Activated gamma-delta T cell treated with Interleukin-2 at 50 U/mL for 16 hours (primary cell): Measurements from ENCODE around the gene USHBP1.

Source experiments
- DNase-seq: peaks from one replicate; pipeline ENCODE4 v3.0.0-alpha.2; 2020

The USHBP1 gene

DNA sequence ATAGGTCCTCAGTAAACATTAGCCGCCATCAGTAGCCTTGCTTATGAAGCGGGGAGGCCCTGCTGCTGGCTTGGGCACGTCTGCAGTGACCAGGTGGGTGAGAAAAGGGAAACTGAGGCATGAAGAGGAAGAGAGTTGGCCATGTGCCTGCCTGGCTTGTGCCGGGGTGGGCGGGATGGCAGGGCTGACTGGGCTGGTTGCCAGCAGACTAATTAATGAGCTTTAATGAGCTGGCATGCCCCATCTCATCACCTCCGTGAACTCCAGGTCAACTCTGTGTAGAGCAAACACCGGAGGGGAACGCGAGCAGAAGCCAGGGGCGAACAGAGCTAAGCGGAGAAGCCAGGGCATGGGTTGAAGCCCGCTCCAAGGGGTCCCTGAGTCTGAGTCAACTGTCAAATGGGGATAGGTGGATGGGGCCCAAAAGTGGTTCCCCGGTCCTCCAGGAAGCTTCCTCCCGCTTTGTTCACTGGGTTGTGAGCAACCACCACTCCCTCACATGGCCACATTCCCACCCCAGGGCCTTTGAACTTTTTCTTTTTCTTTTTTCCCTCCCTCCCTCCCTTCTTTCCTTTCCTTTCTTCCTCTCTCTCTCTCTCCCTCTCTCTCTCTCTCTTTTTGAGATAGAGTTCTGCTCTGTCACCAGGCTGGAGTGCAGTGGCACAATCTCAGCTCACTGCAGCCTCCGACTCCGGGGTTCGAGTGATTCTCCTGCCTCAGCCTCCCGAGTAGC, 27.6 kb downstream of the USHBP1 start:
- no peak for DNase-seq

GRCh38 chr19:17235971-17236777, 28.4 kb downstream of the USHBP1 start:
- no peak for DNase-seq

GRCh38 chr19:17235300-17235970, 29.1 kb downstream of the USHBP1 start:
- DNase-seq = peak; percentile 68

DNA sequence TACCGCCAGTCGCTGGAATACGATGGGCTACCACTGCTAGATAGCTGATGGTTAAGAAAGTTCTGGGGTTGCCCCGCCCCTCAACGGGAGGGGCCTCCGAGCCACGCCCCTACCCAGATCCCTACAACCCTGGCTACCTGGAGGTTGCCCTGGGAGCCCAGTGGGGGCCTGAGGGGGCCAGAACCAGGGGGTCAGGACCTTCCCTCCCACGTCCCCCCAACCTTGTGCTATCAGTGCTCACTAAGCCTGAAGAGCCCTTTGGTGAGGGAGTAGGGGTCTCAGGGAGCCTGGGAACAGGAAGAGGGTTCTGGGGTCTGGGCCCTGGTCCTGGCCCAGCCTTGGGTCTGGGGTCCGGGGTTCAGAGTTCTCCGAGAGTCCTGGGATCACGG, 29.6 kb downstream of the USHBP1 start:
- peak; percentile 36 for DNase-seq

DNA sequence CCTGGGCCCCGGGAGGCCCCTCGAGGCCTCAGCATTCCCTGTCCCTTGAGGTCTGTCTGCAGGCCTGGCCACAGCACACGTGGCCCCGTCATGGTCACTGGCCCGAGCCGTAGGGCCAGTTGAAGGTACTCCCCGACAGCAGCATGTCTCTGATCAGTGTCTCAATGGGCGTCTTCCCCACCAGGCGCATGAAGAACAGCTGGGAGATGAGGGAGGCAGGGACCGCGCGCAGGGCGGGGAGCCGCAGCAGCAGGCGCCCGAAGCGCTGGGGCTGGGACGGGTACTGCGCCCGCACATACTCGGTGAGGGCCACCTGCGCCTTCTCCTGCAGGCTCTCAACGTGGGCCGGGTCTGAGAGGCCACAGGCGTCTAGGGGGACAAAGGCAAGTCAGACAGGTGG, 32.3 kb downstream of the USHBP1 start:
- no peak for DNase-seq

DNA sequence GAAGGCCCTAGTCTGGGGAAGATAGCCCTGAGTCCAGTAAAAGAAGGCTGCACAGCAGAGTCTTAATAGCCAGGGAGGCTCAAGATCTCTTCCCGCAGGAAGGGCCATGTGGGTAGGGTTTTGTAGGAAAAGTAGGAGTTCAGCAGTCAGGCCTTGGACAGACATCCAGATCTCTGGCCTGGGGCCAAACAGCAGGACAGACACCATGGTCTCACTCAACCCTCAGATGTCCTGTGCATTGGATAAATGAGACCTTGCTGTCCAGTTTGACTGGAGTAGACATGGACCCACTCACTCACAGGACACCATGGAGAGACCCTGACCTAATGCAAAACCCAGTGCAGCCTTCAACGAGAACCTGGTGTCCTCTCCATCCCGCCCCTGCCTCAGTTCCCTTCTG, 34.7 kb downstream of the USHBP1 start:
- DNase-seq = no peak

DNA sequence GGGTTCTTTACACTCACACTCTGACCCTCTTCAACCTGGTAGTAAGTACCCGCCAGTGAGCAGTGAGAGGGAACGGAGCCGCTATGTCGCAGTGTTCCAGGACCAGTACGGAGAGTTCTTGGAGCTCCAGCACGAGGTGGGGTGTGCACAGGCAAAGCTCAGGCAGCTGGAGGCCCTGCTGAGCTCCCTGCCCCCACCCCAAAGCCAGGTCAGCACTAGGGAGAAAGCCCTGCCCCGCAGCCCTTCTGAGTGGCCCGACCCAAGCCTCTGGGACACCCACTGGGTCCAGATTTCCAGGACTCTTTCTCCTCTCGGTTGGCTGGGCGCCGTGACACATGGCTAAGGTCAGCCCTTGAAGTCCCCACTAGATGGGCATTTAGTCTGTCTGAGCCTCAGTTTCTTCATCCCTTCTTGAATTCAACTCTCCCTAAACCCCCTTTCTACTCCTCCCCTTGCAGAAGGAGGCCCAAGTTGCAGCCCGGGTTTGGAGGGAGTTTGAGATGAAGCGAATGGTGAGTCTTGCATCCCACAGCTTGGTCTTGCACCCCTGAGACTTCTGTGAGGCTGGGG, 36.7 kb downstream of the USHBP1 start:
- no peak for DNase-seq

- peak; percentile 96 for DNase-seq
Measured at GRCh38 chr19:17226002-17226933, 38.3 kb downstream of the USHBP1 start, which contains the start of gene OCEL1. Gene OCEL1 (plus strand): TSS chr19:17226226. CDS start chr19:17226248, 22 bp downstream.

DNA sequence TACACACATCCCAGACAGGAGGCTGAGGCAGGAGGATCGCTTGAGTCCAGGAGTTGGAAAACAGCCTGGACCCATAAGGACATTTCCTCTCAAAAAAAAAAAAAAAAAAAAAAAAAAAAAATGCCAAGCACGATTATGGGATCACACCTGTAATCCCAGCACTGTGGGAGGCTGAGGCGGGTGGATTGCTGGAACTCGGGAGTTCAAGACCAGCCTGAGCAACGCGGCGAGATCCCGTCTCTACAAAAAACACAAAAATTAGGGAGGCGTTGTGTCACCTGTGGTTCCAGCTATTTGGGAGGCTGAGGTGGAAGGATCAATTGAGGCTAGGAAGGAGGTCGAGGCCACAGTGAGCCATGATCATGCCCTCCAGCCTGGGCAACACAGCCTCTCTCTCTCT, 39.5 kb downstream of the USHBP1 start:
- DNase-seq = no peak

DNA sequence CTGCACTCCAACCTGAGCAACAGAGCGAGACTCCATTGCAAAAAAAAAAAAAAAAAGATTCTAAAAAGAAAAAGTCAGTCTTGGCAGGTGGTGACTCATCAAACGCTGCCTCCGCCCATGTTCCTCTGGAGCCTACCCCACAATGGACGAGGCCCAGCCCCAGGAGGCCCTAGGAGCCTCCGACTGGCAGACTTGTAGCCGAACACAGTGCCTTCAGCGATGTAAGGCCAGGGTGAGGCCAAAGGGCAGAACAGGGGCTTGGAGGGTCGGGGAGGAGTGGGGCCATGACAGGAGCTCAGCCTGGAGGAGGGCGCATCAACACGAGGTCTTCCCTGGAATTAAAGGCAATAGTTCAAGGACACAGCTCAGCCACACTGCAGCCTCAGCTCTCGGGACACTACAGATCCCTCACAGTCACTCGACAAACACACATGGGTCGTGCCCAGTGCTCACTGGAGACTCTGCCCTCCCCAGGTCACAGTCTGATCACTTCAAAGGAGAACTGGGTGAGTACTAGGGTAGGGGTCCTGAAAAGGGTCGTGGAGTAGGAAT, 44.3 kb downstream of the USHBP1 start:
- DNase-seq = no peak

- no peak for DNase-seq
Measured at GRCh38 chr19:17219286-17219685, 45.3 kb downstream of the USHBP1 start.

GRCh38 chr19:17216058-17216670, 48.4 kb downstream of the USHBP1 start:
- no peak for DNase-seq

DNA sequence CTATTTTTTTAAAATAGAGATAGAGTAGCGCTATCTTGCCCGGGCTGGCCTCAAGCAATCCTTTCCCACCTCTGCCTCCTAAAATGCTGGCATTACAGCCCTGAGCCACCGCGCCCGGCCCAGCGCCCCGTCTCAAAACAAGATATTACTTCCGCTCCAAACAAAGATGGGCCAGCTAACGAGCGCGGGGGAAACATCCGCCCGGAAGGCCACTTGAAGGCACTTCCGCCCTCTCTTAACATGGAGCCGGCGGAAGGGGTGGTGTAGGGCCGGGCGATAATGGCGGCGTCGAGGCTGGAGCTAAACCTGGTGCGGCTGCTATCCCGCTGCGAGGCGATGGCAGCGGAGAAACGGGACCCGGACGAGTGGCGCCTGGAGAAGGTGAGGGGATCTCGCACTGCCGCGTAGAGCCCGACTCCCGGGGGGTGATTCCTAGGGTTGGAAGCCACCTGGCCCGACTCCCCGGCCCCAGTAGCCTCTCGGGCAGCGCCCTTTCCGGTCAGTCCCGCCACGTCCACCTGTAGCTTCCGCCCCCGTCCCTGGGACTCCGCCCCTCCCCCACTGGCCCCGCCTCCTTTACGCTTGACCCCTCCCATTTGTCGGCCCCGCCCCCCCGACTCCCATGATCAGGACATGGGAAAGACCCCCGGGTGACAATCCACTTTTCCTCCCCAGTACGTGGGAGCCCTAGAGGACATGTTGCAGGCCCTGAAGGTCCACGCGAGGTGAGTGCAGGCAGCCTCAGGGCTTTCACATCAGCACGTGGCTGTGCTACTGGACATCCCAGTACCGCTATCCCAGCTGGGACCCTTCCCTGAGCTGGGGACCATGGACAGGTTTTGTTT, 49.2 kb downstream of the USHBP1 start, which contains the start of gene USE1:
Gene USE1, plus strand, starts transcription at position 231 of the 845 bp plus-strand sequence. Its CDS starts 49 bp downstream, at position 280.
- DNase-seq = peak; percentile 87

DNA sequence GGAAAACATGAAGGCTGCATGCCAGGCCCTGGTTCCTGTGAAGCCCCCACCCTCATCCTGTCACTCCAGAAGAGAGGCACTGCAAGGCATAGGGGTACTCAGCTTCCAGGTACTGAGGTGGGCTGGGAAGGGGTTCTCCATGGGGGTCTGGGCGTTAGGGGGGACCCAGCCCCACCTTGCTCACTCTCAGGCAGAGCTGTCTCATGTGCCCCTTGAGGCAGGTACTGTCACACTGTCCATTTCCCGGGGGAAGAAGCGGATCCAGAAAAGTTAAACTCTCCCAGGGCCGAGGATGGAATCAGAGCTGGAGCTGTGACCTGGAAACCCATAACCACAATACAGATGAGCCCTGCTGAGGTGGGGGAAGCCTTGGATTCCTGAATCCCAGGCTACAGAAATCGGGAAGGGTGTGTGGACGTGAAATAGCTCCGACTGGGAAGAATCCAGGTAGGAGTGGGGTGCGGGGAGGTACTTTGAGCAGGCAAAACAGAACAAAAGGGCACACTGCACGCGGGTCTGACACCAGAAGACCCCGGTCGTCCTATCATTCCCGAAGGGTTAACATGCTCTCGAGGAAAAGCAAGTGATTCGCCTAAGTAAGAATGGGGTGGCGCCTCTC, 49.9 kb downstream of the USHBP1 start:
- DNase-seq = no peak

DNA sequence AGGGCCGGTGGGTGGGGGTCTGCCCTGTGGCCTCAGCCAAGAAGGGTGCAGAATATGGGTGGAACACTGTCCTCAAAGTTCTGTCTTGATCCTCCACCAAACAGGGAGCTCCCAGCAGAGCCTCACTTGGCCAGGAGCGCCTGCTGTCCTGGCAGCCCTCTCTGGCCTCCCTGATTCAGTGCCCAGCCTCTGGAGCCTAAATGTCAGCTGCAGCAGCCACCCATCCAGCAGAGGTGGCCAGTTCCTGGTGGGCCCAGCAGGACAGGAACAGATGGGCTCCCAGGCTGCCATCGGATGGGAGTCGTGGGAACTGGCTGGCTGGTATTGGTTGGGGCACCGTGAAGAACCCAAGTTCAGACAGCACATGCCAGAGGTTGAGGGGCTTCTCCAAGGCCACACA, 51.2 kb downstream of the USHBP1 start:
- DNase-seq = no peak

GRCh38 chr19:17211547-17212446, 52.7 kb downstream of the USHBP1 start:
- no peak for DNase-seq

DNA sequence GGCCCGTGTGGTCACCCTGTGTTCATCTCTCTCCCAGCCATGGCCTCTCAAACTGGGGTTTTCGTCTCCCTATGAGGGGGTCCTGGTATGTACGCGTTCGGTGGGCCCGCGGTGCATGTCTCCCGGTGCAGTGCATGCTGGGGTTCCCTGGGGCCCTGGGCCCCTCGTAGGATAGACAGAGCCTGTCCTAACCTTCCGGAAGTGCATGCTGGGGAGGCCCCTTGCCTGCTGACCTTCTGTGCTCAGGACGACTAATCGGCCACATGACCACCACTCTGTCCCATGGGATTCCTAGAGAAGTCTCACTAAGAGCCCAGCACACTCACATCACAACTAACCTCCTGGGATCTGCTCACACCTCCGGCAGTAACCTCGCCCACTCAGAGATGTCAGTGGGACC, 54.2 kb downstream of the USHBP1 start:
- DNase-seq = no peak
